H9 (cell line): ENCODE data around the gene WRAP53. TPM values are rescaled to one million over a fixed set of nuclear protein-coding genes. Genes with fewer than 3 reads are reported as not detected.

Source experiments
- DNase-seq: peaks from one replicate; pipeline ENCODE4 v3.0.0-alpha.2; 2017
- H2AFZ ChIP-seq: one replicate; pipeline ENCODE4 v1.6.1; 2013; ENCODE audit warnings: mild to moderate bottlenecking, low read length, control low read depth, moderate library complexity
- H2AK5ac ChIP-seq: 2 replicates; pipeline ENCODE4 v1.6.1; 2013; ENCODE audit warnings: low read length, control low read depth, mixed read lengths; ENCODE audit not compliant: insufficient read length
- H2BK120ac ChIP-seq: one replicate; pipeline ENCODE4 v1.6.1; 2013; ENCODE audit warnings: low read depth, mild to moderate bottlenecking, low read length, control low read depth, inconsistent platforms; ENCODE audit not compliant: poor library complexity, severe bottlenecking
- H2BK12ac ChIP-seq: 2 replicates; pipeline ENCODE4 v1.6.1; 2013; ENCODE audit warnings: low read length, control low read depth, mixed read lengths, low read depth; ENCODE audit not compliant: insufficient read length
- H2BK15ac ChIP-seq: 2 replicates; pipeline ENCODE4 v1.6.1; 2013; ENCODE audit warnings: low read depth, low read length, control low read depth
- H2BK20ac ChIP-seq: one replicate; pipeline ENCODE4 v1.6.1; 2013; ENCODE audit warnings: low read depth, mild to moderate bottlenecking, low read length, control low read depth, inconsistent platforms; ENCODE audit not compliant: poor library complexity, severe bottlenecking
- H2BK5ac ChIP-seq: 2 replicates; pipeline ENCODE4 v1.6.1; 2013; ENCODE audit warnings: low read length, control low read depth, mixed read lengths; ENCODE audit not compliant: insufficient read length
- H3K14ac ChIP-seq: 2 replicates; pipeline ENCODE4 v1.6.1; 2013; ENCODE audit warnings: low read length, control low read depth; ENCODE audit not compliant: insufficient read depth
- H3K18ac ChIP-seq: 2 replicates; pipeline ENCODE4 v1.6.1; 2013; ENCODE audit warnings: low read depth, mild to moderate bottlenecking, mixed read lengths, low read length, control low read depth; ENCODE audit not compliant: insufficient read length
- H3K23ac ChIP-seq: 2 replicates; pipeline ENCODE4 v1.6.1; 2013; ENCODE audit warnings: low read length, control low read depth, mixed read lengths, low read depth; ENCODE audit not compliant: insufficient read length
- H3K23me2 ChIP-seq: 2 replicates; pipeline ENCODE4 v1.6.1; 2013; ENCODE audit warnings: low read depth, mild to moderate bottlenecking, mixed read lengths, low read length, control low read depth; ENCODE audit not compliant: insufficient read length, poor library complexity, severe bottlenecking
- H3K27ac ChIP-seq: 2 replicates; pipeline ENCODE4 v1.5.1; 2013; ENCODE audit warnings: low read length, control low read depth, mixed read lengths, low read depth; ENCODE audit not compliant: insufficient read length
- H3K27me3 ChIP-seq: 2 replicates; pipeline ENCODE4 v1.6.1; 2013; ENCODE audit warnings: low read length, control low read depth, inconsistent platforms; ENCODE audit not compliant: insufficient read depth
- H3K4ac ChIP-seq: 2 replicates; pipeline ENCODE4 v1.6.1; 2013; ENCODE audit warnings: low read depth, mild to moderate bottlenecking, control low read depth, inconsistent platforms, low read length, moderate library complexity
- H3K4me1 ChIP-seq: 2 replicates; pipeline ENCODE4 v1.6.1; 2013; ENCODE audit warnings: low read length, control low read depth, inconsistent platforms; ENCODE audit not compliant: insufficient read depth
- H3K4me2 ChIP-seq: 2 replicates; pipeline ENCODE4 v1.6.1; 2013; ENCODE audit warnings: low read length, control low read depth, mixed read lengths; ENCODE audit not compliant: insufficient read length, insufficient read depth
- H3K56ac ChIP-seq: 2 replicates; pipeline ENCODE4 v1.6.1; 2013; ENCODE audit warnings: low read depth, mild to moderate bottlenecking, mixed read lengths, low read length, control low read depth; ENCODE audit not compliant: insufficient read length
- H3K79me1 ChIP-seq: 2 replicates; pipeline ENCODE4 v1.6.1; 2013; ENCODE audit warnings: low read depth, mild to moderate bottlenecking, moderate library complexity, low read length, control low read depth, inconsistent platforms; ENCODE audit not compliant: insufficient read depth, poor library complexity, severe bottlenecking
- H3K79me2 ChIP-seq: 2 replicates; pipeline ENCODE4 v1.6.1; 2013; ENCODE audit warnings: low read length, control low read depth, inconsistent platforms; ENCODE audit not compliant: insufficient read depth
- H3K9ac ChIP-seq: 2 replicates; pipeline ENCODE4 v1.6.1; 2013; ENCODE audit warnings: low read length, control low read depth, mixed read lengths; ENCODE audit not compliant: insufficient read length; ENCODE audit errors: extremely low read depth
- H3K9me3 ChIP-seq: one replicate; pipeline ENCODE4 v1.6.1; 2013; ENCODE audit warnings: low read depth, low read length, inconsistent platforms; ENCODE audit not compliant: control insufficient read depth
- H3T11ph ChIP-seq: one replicate; pipeline ENCODE4 v1.6.1; 2013; ENCODE audit warnings: mild to moderate bottlenecking, low read length, control low read depth, inconsistent platforms
- H4K20me1 ChIP-seq: one replicate; pipeline ENCODE4 v1.6.1; 2013; ENCODE audit not compliant: control insufficient read depth, insufficient read length, insufficient read depth
- H4K5ac ChIP-seq: 2 replicates; pipeline ENCODE4 v1.6.1; 2013; ENCODE audit warnings: low read depth, mild to moderate bottlenecking, mixed read lengths, low read length, control low read depth; ENCODE audit not compliant: insufficient read length
- H4K8ac ChIP-seq: replicated peaks from 2 replicates; pipeline ENCODE4 v1.6.1; 2013; ENCODE audit warnings: low read length, control low read depth, mixed read lengths, low read depth; ENCODE audit not compliant: insufficient read length
- H4K91ac ChIP-seq: 2 replicates; pipeline ENCODE4 v1.6.1; 2013; ENCODE audit warnings: low read depth, mild to moderate bottlenecking, moderate library complexity, mixed read lengths, low read length, control low read depth; ENCODE audit not compliant: insufficient read length
- H3K27ac Mint-ChIP-seq, 3 experiments: 2 replicates in 2 of 3; 3 replicates in 1 of 3; pipeline ENCODE4 v1.8.0; 2020 to 2021; ENCODE audit warnings: mixed read lengths in 3 of 3, mild to moderate bottlenecking in 1 of 3, moderate library complexity in 1 of 3
- H3K27me3 Mint-ChIP-seq: 2 replicates; pipeline ENCODE4 v1.8.0; 2021; ENCODE audit warnings: low read depth, mild to moderate bottlenecking, moderate library complexity, mixed read lengths
- H3K36me3 Mint-ChIP-seq, 3 experiments: 2 replicates in 2 of 3; 3 replicates in 1 of 3; pipeline ENCODE4 v1.8.0; 2020 to 2021; ENCODE audit warnings: low read depth in 3 of 3, mixed read lengths in 3 of 3; ENCODE audit not compliant: insufficient read depth in 1 of 3
- H3K4me1 Mint-ChIP-seq, 2 experiments: 2 replicates each; pipeline ENCODE4 v1.8.0; 2020; ENCODE audit warnings: mixed read lengths in 2 of 2
- H3K4me3 Mint-ChIP-seq, 2 experiments: 2 replicates in 1 of 2; 3 replicates in 1 of 2; pipeline ENCODE4 v1.8.0; 2020 to 2021; ENCODE audit warnings: mild to moderate bottlenecking in 2 of 2, mixed read lengths in 2 of 2, moderate library complexity in 1 of 2
- H3K9me3 Mint-ChIP-seq, 2 experiments: 2 replicates in 1 of 2; 3 replicates in 1 of 2; pipeline ENCODE4 v1.8.0; 2020; ENCODE audit warnings: mild to moderate bottlenecking in 2 of 2, mixed read lengths in 2 of 2, moderate library complexity in 1 of 2
- WGBS: extraction: QIAGEN DNeasy Blood & Tissue Kit; methylation state at CpG from one replicate; pipeline ENCODE4 v1.1.7; 2013; ENCODE audit warnings: missing lambda C conversion rate, low lambda C conversion rate, mixed read lengths; ENCODE audit not compliant: insufficient read length; ENCODE audit errors: extremely low coverage; 5-methylcytosine and 5-hydroxymethylcytosine counted together
- total RNA-seq: library from RNA; stranded (reverse); gene quantifications from 2 replicates; pipeline ENCODE4 v1.2.1, GENCODE V29; 2021
- TF ChIP-seq, protein P1 (sequence below): fragments of 200-600 bp; sonication (generic); conservative IDR thresholded peaks from 3 replicates; pipeline ENCODE4 v1.8.0; 2021; ENCODE audit warnings: antibody characterized with exemption, mild to moderate bottlenecking

The WRAP53 gene
- total RNA-seq, 1 experiment from 2014 or later: 27.0 TPM

GRCh38 chr17:7744416-7744815, 56.1 kb downstream of the WRAP53 start:
- H3K18ac ChIP-seq: no peak overlapping the region
- WGBS: no CpG with 5 or more reads among the region's 8 CpGs
- H3K79me2 ChIP-seq: no peaks in the 10 kb centered on the region
- no peak overlapping the region for H2BK120ac ChIP-seq
- Mint-ChIP-seq H3K9me3 (no peaks in the 10 kb centered on the region), H3K4me3 (no peak overlapping the region; a peak in 1 of 5 replicates), H3K27me3 (peaks cover 12% of the 10 kb centered on the region), H3K4me1 (peaks cover 0 to 4% of the 10 kb centered on the region in 2 experiments; a peak in 2 of 4 replicates), H3K36me3 (no peaks in the 10 kb centered on the region), H3K27ac (peak overlapping the region in 1 of 3 experiments; percentile 57; a peak in 1 of 7 replicates)
- no peaks in the 10 kb centered on the region for H3K4me1 ChIP-seq
- H3K27me3 ChIP-seq: no peaks in the 10 kb centered on the region; the same call in 1 of the 2 replicates
- no peaks in the 10 kb centered on the region for H3K79me1 ChIP-seq
- no peak overlapping the region for H3K56ac ChIP-seq
- no peak overlapping the region for H3K4ac ChIP-seq
- H3K23ac ChIP-seq: no peak overlapping the region
- no peaks in the 10 kb centered on the region for H3K9me3 ChIP-seq
- H2AFZ ChIP-seq: no peak overlapping the region
- H2BK5ac ChIP-seq: no peak overlapping the region
- H3K9ac ChIP-seq: no peak overlapping the region
- no peak overlapping the region for H3K4me2 ChIP-seq
- H4K5ac ChIP-seq: no peak overlapping the region
- no peak overlapping the region for H2BK15ac ChIP-seq
- TF ChIP-seq, protein P1, sequence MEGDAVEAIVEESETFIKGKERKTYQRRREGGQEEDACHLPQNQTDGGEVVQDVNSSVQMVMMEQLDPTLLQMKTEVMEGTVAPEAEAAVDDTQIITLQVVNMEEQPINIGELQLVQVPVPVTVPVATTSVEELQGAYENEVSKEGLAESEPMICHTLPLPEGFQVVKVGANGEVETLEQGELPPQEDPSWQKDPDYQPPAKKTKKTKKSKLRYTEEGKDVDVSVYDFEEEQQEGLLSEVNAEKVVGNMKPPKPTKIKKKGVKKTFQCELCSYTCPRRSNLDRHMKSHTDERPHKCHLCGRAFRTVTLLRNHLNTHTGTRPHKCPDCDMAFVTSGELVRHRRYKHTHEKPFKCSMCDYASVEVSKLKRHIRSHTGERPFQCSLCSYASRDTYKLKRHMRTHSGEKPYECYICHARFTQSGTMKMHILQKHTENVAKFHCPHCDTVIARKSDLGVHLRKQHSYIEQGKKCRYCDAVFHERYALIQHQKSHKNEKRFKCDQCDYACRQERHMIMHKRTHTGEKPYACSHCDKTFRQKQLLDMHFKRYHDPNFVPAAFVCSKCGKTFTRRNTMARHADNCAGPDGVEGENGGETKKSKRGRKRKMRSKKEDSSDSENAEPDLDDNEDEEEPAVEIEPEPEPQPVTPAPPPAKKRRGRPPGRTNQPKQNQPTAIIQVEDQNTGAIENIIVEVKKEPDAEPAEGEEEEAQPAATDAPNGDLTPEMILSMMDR: no peak
- no peak overlapping the region for H4K8ac ChIP-seq
- no peak overlapping the region for H3K14ac ChIP-seq
- no peak overlapping the region for H3K27ac ChIP-seq
- H2BK20ac ChIP-seq: no peak overlapping the region
- H4K20me1 ChIP-seq: no peaks in the 10 kb centered on the region
- H2AK5ac ChIP-seq: no peak overlapping the region
- no peak overlapping the region for H2BK12ac ChIP-seq
- H4K91ac ChIP-seq: no peak overlapping the region
- H3K23me2 ChIP-seq: peaks cover 2% of the 10 kb centered on the region
- no peak overlapping the region for H3T11ph ChIP-seq
- DNase-seq: no peak
